Stimulated activated CD4-positive, alpha-beta T cell treated with anti-CD3 and anti-CD28 coated beads, Interleukin-15, amount 100 ng/mL, for 1 hour (primary cell): ENCODE results near the gene TYRO3.
A peak's percentile ranks its signal among the peaks of the same experiment; 100 is the strongest.

ENCODE experiments used
- DNase-seq, 2 donors: peaks; one replicate each; pipeline ENCODE4 v3.0.0-alpha.2; 2020; ENCODE audit warnings: low read depth in 1 of 2, low spot score in 1 of 2

TYRO3 gene

GRCh38 chr15:41558400-41559238, at the start of gene TYRO3:
TSS of gene TYRO3 (plus strand) at chr15:41559212. CDS start at chr15:41559258, 46 bp downstream.
- DNase-seq = peak; percentile 53 to 64

DNA sequence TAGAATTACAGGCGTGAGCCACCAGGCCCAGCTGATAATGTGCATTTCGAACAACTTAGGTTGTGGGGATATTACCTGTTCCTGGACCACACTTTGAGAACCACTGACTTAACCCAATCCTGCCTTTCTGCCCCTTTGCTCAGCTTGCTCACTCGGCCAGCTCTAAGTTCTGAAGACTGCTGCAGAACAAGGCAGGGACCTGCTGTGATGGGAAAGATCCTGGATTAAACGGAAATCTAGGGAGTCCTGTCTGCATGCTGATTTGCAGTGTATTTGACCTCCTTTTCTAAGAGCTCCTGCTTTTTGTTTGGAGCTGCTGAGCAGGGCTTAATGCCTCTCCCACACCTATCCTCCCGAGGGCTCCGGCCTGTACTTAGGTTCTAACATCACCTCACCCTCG, 48.3 kb upstream of the TYRO3 start:
- DNase-seq = no peak

DNA sequence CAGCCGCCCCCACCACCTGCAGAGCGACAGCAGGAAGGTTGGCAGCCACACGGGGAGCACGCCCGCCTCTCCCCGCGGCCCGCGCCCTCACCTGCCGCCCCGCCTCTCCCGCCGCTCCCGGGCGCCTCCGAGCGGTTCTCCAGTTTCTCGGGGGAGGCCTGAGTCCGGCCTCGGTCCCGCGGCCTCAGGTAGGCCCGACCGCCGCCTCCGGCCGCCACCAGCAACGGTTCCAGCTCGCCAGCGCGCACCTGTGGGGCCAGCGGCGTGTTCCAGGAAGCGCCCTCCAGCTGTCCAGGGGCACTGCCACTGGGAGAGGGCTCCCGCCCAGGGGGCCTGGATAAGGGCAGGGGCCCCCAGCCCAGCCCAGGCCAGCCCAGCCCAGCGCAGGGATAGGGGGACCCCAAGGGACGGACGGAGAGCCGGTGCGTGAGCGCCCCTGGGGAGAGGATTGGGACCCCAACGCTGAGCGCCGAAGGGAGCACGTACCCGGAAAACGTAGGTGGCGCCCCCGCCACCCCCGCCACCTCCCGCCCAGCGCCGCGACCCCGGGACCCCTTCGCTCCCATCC, 47.6 kb upstream of the TYRO3 start:
- no peak for DNase-seq

DNA sequence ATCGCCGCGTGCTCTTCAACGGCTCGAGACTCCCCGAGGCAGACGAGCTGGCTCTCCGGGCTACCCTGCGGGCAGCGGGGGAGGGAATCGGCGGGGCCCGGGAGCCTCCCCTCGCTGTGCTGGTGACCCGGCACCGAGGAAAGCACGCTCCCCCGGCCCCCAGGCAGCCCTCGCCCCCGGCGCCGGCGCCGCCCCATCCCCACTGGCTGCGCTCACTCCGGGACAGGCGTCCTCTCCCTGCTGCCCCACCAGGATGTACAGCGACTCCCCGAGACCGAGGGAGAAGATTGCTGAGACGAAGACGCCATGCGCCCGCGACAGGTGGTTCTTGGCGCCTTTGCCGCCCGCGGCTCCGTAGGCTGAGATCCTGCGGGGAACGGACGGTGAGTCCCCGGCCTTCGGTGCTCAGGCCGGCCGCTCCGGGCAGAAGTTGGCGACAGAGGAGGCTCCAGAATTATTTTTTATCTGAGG, 47.1 kb upstream of the TYRO3 start:
- no peak for DNase-seq

DNA sequence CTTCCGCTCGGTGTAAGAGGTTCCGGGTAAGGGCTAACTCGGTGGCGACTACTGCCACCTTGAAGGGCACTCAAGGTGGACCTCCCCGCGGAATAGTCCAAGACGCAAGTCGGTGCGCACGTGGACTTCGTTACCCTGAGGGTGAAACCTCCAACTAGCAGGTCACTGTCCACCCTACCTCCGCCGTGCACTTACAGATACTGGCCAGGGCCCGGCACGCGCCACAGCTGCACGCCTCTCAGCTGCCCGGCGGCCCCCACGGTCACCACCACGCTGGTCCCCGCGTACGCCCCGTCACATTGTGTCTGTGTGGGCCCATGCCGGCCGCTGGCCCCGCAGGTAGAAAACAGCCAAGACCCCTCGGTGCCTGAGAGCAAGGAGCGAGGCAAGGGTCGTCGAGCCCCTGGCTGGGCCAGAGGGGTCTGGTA, 46.5 kb upstream of the TYRO3 start:
- DNase-seq = no peak

- no peak for DNase-seq
These were observed 46.0 kb upstream of the TYRO3 start for GRCh38 chr15:41512940-41513505.

- DNase-seq = no peak
These were observed 45.3 kb upstream of the TYRO3 start, which contains the start of gene LTK for GRCh38 chr15:41513506-41514227. TSS of gene LTK (minus strand) at chr15:41513827. CDS start at chr15:41513709, 118 bp downstream.

DNA sequence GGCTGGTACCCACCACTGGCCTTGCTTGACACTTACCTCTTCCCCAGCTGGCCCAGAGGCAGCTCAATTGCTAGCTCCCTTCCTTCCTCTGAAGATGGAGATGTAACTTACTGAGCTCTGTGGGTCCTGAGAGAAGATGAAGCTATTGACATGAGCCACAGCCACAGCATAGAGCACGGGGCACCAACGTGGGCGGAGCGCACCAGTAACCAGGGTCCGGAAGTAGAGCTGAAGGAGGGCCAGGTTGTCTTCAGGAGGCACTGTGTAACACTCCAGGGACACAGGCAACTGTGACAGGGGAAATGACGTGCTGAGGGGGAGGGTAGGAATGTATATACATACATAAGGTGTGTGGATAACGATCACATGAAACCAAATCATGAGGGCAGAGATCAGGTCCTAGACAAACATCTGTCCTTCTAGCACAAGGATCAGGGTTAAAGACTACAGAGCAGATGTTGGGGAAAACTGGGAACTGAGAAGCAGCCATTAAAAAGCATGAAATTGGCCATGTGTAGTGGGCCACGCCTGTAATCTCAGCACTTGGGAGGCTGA, 41.0 kb upstream of the TYRO3 start:
- DNase-seq = no peak

DNA sequence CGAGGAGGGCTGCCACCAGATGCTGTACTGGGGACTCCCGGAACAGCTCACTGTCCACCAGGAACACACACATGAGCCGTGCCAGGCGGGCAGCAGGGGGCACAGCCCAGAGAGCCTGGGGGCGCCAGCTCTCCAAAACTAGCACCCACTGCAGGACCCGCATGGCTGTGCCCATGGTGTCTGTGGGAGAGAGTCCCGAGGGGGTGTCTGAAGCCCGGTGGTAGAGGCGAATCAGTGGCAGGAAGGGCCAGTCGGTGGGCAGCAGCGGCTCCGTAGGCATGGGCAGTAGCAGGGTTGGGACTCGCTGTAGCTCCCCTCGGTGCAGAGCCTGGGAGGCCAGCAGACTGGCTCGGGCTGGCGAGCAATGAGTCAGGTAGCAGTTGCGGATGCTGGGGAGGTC, 38.4 kb upstream of the TYRO3 start:
- DNase-seq = no peak

- DNase-seq = no peak
These were observed 37.4 kb upstream of the TYRO3 start for GRCh38 chr15:41521614-41522013.

DNA sequence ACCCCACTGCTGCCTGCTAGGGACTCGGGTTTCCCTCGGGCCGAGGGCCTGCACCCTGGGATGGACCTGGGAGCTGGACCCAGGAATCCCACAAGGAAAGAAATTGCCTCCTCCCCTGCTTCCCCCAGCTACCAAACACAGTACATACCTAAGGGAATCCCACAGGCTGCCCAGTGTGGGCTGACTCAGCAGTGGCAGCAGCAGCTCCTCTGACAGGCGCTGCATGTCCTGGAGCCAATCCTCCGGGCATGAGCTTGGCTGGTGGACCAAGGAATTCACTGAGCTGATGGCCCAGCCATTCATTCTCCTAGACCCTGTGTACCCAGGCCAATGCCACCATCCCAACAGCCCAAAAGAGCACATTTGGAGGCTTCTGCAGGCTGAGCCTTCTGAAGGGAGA, 35.9 kb upstream of the TYRO3 start:
- DNase-seq = no peak

GRCh38 chr15:41530363-41530956, 28.6 kb upstream of the TYRO3 start:
- no peak for DNase-seq

DNA sequence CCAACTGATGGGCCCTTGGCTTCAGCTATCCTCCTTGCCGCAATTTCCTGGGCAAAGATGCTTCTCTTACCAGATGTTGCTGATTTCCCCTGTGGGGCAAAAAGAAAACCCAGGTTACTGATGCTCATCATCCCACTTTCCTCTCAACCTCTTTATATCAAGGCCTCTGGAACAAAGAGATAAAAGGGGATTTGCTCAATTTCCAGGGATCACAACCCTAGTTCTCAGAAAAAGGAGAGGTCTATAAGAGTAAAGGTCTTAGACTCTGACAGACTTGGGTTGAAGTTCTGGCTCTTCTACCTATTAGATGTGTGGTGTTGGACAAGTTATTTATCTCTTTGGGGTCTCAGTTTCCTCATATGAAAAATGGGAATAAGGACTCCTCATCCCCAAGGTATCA, 23.5 kb upstream of the TYRO3 start:
- no peak for DNase-seq

GRCh38 chr15:41536866-41537265, 22.1 kb upstream of the TYRO3 start:
- no peak for DNase-seq

- no peak for DNase-seq
These were observed 15.5 kb upstream of the TYRO3 start for GRCh38 chr15:41543521-41543870.

DNA sequence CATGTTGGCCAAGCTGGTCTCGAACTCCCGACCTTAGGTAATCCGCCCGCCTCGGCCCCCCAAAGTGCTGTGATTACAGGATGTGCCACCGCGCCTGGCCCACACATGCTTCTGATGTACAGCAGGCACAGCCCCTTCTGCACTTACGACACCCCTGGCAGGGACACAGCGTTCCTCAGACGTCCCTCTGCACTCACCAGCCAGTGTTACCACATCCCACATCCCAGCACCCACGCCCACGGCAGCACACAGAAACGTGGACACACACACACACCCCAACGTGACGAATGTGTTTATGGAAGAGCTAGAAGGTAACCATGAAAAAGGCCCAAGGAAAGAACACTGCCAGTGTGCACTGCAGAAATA, 14.4 kb upstream of the TYRO3 start:
- DNase-seq = no peak

GRCh38 chr15:41545218-41545617, 13.8 kb upstream of the TYRO3 start:
- no peak for DNase-seq

GRCh38 chr15:41546851-41547786, 11.9 kb upstream of the TYRO3 start:
- DNase-seq = no peak

- no peak for DNase-seq
These were observed 8.8 kb upstream of the TYRO3 start for GRCh38 chr15:41550066-41550775.
